GM19239 (cell line): Measurements from ENCODE around the gene GALNT18.

ENCODE experiments used
- DNase-seq: peaks from one replicate; pipeline ENCODE4 v3.0.0; 2011; ENCODE audit warnings: low spot score; ENCODE audit not compliant: insufficient read length
- FAIRE-seq: peaks from 2 replicates; lab custom pipeline; 2011; peaks lifted over from hg19 to GRCh38; lab: Jason Lieb, UNC

GALNT18 gene

GRCh38 chr11:11344045-11344444, 277.8 kb downstream of the GALNT18 start:
- DNase-seq, result no peak
- FAIRE-seq, result no peak

GRCh38 chr11:11338304-11338703, 283.5 kb downstream of the GALNT18 start:
- no peak for FAIRE-seq
- DNase-seq, result no peak

GRCh38 chr11:11336664-11337063, 285.1 kb downstream of the GALNT18 start:
- DNase-seq (no peak), FAIRE-seq (no peak)

GRCh38 chr11:11335043-11335442, 286.8 kb downstream of the GALNT18 start:
- no peak for FAIRE-seq
- no peak for DNase-seq

GRCh38 chr11:11334607-11335006, 287.2 kb downstream of the GALNT18 start:
- FAIRE-seq (no peak), DNase-seq (no peak)

GRCh38 chr11:11332141-11332710, 289.6 kb downstream of the GALNT18 start:
- FAIRE-seq, result no peak
- DNase-seq, result no peak

- DNase-seq (no peak), FAIRE-seq (no peak)
Measured at GRCh38 chr11:11329062-11329806, 292.6 kb downstream of the GALNT18 start.

GRCh38 chr11:11324090-11324489, 297.7 kb downstream of the GALNT18 start:
- no peak for FAIRE-seq
- no peak for DNase-seq

- FAIRE-seq, result no peak
Measured at GRCh38 chr11:11322101-11322500, 299.7 kb downstream of the GALNT18 start.

GRCh38 chr11:11320825-11321224, 301.0 kb downstream of the GALNT18 start:
- FAIRE-seq, result no peak
- DNase-seq, result no peak

More at GRCh38 chr11:11322101-11322500, 299.7 kb downstream of the GALNT18 start:
- DNase-seq, result no peak

- no peak for DNase-seq
- no peak for FAIRE-seq
Measured at GRCh38 chr11:11318961-11319360, 302.8 kb downstream of the GALNT18 start.

- no peak for FAIRE-seq
- DNase-seq, result no peak
Measured at GRCh38 chr11:11318461-11318860, 303.3 kb downstream of the GALNT18 start.

- FAIRE-seq (no peak), DNase-seq (no peak)
Measured at GRCh38 chr11:11316651-11317230, 305.1 kb downstream of the GALNT18 start.

GRCh38 chr11:11313902-11314692, 307.7 kb downstream of the GALNT18 start:
- DNase-seq (no peak), FAIRE-seq (no peak)

GRCh38 chr11:11313426-11313825, 308.4 kb downstream of the GALNT18 start:
- FAIRE-seq (no peak), DNase-seq (no peak)

GRCh38 chr11:11312738-11313137, 309.1 kb downstream of the GALNT18 start:
- DNase-seq (no peak), FAIRE-seq (no peak)

- DNase-seq (no peak), FAIRE-seq (no peak)
Measured at GRCh38 chr11:11311169-11311568, 310.6 kb downstream of the GALNT18 start.

GRCh38 chr11:11309906-11310305, 311.9 kb downstream of the GALNT18 start:
- no peak for FAIRE-seq
- no peak for DNase-seq

- FAIRE-seq, result no peak
Measured at GRCh38 chr11:11308249-11308648, 313.6 kb downstream of the GALNT18 start.

GRCh38 chr11:11306855-11307254, 314.9 kb downstream of the GALNT18 start:
- DNase-seq, result no peak

More at GRCh38 chr11:11308249-11308648, 313.6 kb downstream of the GALNT18 start:
- no peak for DNase-seq

GRCh38 chr11:11304550-11304949, 317.3 kb downstream of the GALNT18 start:
- no peak for FAIRE-seq
- DNase-seq, result no peak

More at GRCh38 chr11:11306855-11307254, 314.9 kb downstream of the GALNT18 start:
- FAIRE-seq, result no peak
